NB4 (cell line): ENCODE results near the gene CEP131.

Experiments
- CTCF ChIP-seq: IDR thresholded peaks from one replicate; pipeline ENCODE4 v1.5.1; 2012; ENCODE audit warnings: low read depth, low read length
- MAX ChIP-seq: IDR thresholded peaks from 2 replicates; pipeline ENCODE4 v1.6.1; 2011; ENCODE audit warnings: low read depth, low read length
- MYC ChIP-seq: IDR thresholded peaks from 2 replicates; pipeline ENCODE4 v1.6.1; 2011; ENCODE audit warnings: low read depth, low read length
- POLR2A ChIP-seq: IDR thresholded peaks from 2 replicates; pipeline ENCODE4 v1.6.1; 2011; ENCODE audit warnings: mild to moderate bottlenecking; ENCODE audit not compliant: insufficient read length; ENCODE audit errors: extremely low read depth

GRCh38 chr17:81194225-81194760 lies 28.5 kb downstream of the CEP131 start:
- TF ChIP-seq POLR2A (no peak), CTCF (no peak), MYC (no peak), MAX (no peak)
